NCI-H1417 (cell line): Measurements from ENCODE around the gene ABCA13.

Experiments
- DNase-seq, 3 experiments: peaks; one replicate each; lab custom pipeline; 2025; lab: John Stamatoyannopoulos, UW

ABCA13 gene

DNA sequence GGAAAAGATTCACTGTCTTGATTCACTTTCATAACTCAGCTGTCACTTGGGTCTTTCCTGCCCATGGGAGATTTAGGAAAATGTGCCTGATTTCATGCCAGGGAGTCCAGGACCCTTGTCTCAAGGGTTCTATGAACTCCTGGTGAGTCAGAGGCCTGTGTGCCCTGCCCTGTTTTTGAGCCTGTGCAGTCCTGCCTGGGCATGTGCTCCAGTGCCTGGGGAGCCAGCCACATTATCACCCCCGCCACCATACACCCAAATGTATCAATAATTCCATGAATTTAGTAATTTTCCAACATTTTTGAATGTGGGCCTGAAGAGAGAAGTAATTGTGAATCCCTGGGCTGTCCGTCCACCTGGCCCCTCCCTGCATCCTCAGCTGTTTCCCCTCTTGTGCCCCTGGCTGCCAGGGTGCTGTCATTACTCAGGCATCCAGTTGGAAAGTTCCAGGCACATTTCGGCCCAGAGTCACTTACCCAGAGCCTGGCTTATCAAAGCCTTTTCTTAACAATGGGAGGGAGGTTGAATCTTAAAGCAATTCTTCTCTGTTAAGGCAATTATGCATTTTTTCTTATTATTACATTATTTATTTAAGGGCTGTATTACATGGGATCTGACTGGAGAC is 465.2 kb downstream of the ABCA13 start:
- no peak for DNase-seq

DNA sequence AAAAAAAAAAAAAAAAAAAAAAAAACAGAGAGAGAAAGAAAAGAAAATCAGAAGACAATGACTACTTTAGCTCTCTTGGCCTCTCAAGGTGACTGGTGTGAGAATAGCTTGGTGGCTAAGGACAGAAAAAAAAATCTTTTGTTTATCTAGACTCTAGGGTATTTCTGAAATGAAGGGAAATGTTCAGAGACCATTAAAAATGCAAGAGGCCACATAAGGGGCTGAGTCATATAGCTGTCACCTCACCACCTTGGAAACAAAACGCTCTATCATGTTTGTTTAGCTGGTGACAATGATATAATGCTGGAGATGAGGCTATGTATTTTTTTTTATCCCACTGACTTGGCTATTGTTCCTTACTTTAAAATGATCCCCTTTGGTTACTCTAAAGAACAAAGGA is 466.1 kb downstream of the ABCA13 start:
- DNase-seq = peak in 2 of 3 experiments; percentile 43 to 87

DNA sequence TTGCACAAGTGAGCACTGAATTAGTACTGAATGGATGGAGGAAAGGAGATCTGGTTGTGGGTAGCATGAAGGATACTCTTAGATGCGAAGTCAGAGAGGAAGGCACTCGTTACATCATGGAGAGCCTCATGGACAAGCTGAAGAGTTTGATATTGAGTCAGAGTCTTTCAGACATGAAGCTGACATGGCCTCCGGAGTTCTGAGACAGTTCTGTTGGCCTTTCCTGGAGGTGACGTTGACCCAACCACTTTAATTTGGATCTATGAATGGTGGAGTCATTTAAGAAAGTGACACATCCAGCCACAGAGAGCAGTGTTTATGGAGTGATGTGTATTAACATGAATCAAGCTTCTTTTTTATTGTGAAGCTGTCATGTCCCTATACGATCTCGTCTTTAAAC is 466.8 kb downstream of the ABCA13 start:
- DNase-seq = no peak

DNA sequence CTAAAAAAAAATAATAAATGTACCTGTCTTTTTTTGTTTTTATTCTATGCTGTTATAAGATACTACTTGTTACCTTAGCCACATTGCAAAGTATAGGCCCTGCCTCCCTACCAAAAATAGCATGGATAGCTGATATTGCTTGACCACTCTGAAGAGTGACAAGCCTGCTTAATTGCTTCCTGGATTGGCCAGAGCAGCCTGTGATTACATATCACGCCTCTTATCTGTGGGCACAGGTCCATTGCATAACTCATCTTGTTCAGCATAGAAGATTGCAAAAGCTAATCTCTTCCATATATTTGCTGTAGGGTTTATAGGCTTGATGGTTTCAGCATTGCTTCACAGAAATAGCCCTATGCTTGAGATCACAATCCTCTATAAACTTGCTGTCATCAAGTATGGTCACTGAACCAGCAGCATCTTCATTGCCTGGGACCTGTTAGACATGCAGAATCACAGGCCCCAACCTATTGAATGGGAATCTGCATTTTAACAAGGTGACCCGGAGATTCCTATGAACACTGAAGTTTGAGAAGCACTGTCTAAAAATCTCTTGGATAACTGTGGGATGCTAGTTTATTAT is 472.3 kb downstream of the ABCA13 start:
- DNase-seq = peak in 1 of 3 experiments; percentile 43

DNA sequence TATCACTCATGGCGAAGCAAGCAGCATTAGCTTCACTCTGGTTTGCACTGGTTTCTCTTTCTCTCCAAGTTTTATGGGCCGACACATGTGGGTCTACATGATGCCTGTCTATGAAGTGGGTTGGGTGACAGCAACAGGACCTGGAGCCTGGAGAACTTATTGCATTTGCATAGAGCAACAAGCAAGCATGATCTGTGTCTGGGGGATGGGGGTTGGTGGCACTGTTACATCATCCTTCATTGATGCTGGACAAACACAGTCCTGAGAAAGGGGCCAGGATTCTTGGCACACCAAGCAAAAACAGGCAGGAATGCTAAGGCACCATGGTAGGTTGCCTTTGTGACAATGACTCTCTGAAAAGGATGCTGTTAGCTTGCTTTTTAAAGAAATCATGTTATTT is 486.9 kb downstream of the ABCA13 start:
- DNase-seq = no peak

DNA sequence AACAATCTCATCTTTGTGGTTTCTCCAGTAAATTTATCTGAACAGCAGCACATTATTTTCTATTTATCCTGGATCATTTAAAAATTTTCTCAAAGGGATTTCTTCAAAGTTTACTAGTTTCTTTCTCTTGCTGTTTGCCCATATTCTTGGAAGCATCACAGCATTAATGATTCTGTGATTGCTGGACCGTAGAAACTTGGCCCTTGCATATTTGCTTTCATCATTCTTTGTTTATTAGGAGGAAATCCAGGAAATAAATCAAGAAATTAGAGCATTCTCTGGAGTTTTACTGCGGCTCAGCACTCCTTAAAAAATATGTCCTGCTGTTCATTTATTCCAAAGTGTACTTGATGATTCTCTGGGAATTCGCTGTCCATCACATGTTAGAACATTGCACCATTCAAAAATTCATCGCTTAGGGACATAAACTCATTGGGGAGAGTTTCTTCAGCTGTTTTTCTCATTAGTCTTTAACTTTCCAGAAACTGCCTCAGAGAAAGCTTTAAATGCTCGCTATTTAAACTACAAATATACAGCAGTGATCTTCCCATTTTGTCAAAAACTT is 489.1 kb downstream of the ABCA13 start:
- no peak for DNase-seq

DNA sequence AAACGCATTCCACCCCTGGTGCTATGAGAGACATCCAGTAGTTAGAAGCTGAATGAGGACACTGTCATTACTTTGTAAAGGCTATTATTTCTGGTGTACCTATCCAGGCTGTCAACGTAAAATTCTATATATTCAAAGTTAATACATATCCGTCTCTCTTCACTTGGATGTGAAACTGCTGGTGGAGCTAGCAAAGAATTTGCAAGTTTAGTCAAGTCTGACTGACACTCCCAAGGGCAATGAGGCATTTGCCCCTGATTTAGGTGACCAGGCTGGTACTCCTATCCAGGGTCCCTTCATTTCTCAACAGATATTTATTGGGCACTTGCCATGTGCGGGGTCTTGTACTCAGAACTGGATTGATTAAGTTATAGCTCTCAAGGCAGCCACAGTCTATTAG is 493.0 kb downstream of the ABCA13 start:
- no peak for DNase-seq

DNA sequence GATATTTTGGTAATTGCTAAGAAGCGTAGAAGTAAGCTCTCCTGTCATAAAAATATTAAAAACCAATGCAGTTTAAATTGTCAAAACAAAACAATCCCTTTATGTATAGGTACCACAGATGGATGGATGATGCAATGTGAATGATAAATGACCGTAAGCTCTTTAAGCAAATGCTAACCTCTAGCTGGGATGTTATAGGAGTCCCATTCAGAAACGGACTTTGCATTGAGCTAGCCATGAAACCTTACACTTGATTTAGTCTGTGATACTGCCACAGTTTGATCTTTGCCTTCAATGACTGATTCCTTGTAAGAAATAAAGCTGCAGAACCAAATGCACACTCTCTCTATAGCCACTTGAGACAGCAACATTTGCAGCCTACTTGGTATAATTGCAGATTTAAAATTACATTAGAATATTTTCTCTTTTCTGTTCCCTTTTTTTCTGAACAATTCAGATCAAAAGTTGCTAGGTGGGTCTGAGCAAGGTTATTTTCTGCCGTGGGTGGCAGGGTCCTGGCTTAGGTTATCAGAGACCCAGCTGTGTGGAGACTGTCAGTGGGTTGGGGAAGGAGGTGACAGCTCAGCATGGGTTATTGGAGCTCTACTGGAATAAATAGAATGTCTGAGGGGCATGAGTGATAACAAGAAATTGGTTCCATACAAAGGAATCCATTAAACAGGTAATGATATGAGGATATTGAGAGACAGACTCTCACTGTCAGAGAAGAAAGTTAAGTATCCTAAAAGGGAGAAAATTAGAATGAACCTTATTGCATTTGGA is 494.3 kb downstream of the ABCA13 start:
- DNase-seq = no peak

DNA sequence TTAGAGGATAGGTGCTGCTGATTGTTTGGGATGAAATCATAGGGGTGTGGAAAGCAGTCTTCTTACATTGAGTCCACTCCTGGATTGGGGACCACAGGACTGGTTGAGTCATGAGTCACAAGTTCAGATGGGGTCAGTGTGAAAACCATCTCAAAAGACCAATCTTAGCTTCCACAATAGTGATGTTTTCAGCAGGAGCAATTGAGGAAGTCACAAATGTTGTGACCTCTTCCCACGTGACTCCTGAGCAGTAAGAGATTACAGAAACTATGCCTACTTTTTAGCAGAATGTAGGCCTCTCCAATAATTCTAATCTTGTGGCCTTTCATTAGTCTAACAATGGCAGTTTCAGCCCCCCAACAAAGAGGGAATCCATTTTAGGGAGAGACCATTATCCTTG is 496.1 kb downstream of the ABCA13 start:
- DNase-seq = no peak

DNA sequence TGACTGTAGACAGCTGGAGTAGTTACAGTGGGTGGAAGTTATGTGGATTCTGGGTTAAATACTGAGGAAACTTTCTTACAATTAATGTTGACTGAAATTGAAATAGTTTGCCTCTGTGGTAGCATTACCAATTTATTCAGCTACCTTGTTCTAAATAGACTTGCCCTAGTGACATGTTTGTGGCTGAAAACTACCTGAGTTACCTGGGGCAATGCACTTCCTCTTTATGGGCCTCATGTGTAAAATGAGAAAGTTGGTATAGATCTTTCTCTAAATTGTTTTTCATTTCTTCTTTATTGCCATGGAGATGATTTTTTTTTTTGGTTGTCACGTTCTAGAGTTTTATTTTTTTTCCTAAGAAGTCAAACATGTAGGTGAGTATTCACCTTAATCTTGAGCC is 500.4 kb downstream of the ABCA13 start:
- no peak for DNase-seq

DNA sequence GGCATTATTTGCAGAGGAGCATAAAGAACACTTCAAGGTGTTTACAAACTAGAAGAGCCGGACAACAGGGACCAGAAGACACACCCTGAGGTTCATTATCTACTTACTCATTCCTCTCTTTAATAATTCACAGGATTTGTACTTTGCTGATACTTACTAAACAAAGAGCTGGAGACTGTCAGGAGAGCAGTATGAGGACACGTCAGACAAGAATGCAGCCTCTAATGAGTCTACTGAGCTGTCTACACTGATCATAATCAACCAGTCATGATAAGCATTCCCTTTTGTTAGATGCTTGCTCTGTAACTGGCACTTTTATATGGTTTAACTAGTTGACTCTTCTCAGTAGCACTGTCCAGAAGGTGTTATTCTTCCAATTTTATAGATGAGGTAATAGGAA is 509.7 kb downstream of the ABCA13 start:
- DNase-seq = peak in 1 of 3 experiments; percentile 16

DNA sequence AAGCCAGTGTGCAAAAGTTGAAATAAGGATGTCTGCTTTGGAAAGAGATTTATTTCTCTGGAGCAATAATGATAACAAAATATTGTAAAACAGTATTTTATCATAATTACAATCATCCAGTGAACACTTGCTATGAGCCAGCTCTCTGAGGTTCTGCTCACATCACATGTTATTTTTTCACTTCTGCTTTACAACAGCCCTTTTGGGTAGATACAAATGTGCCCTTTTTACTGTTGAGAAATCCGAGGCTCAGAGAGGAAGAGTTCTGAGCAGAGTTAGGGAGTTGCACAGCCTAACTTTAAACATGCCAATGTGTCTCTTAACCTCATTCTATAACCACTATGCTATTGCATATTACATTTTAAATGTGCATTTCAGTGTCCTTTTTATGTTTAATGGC is 520.5 kb downstream of the ABCA13 start:
- no peak for DNase-seq
